ENCODE data around the gene ATL2.
"Not testable (repeated sequence)": the region's sequence is repeated elsewhere in the genome, so short reads cannot be mapped to it uniquely, and the experiment has no call there.

ATL2 gene

DNA sequence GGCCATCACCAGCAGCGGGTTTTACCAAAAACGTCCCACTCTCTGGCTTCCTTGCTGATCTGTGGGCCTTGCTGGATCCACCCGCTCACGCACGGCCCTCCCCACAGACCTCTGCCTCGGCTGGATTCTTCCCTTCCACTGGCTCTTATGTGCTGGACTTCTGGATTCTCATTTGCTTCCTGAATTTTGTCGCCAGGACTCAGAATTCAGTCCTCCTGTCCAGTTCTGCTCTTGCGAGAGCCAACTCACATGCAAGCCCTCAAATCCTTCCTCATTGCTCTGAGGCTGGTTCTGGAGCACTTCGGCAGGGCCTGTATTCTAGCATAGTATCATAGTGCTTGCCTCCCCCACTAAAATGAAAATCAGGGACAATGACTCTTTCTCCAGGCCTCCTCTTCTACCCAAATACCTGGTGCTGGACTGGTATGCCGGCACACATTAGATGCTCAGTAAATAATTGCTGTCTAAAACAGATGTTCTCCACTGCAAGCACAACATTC, 115.5 kb downstream of the ATL2 start:
- Histone ChIP-seq H3K9me3 (ENCODE audit: control extremely low read depth in 1 of 5, control insufficient read depth in 4 of 5, insufficient read depth in 2 of 5, low read depth in 1 of 5, low read length in 4 of 5) (no peaks in the 10 kb centered on the region), H3K27ac (ENCODE audit: insufficient read depth in 1 of 2, low read depth in 1 of 2, low read length in 2 of 2, poor library complexity in 1 of 2, severe bottlenecking in 2 of 2) (no peak overlapping the region), H3K27me3 (replicated peaks in 2 of 5; ENCODE audit: control insufficient read depth in 4 of 5, insufficient read depth in 5 of 5, low read length in 4 of 5) (peaks cover 0 to 4% (median 0%) of the 10 kb centered on the region in 5 experiments), H3K4me1 (ENCODE audit: control extremely low read depth in 1 of 4, control insufficient read depth in 4 of 4, insufficient read depth in 4 of 4, low read length in 3 of 4) (no peaks in the 10 kb centered on the region), H3K4me3 (ENCODE audit: control insufficient read depth in 1 of 7, extremely low read depth in 1 of 7, insufficient read depth in 4 of 7, low read depth in 2 of 7, low read length in 6 of 7) (no peak overlapping the region), H3K36me3 (ENCODE audit: control insufficient read depth in 4 of 4, insufficient read depth in 4 of 4, low read length in 3 of 4) (no peaks in the 10 kb centered on the region)
- ChIA-PET CTCF (no interaction called here), POLR2A (no interaction called here)
- no peak for DNase-seq
- WGBS (ENCODE audit: insufficient coverage) = 91% methylated on average over 10 of the region's 10 CpGs

DNA sequence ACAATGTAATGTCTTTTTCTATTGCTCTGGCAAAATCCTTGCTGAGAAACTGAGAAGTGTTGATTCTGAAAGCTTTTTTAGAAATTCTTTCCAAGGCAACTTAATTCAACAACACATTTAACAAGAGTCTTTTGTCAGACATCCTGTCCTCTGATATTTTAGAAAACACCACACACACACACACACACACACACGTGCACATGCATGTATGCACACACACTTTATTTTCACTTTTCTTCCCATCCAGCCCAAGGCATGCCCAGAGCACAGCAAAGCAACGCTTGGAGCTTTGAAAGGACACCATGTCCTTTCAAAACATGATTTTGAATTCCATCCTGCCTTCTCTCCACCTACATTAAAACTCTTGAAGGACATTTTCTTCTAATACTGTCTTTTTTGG, 116.1 kb downstream of the ATL2 start:
- H3K27me3 ChIP-seq (replicated peaks in 2 of 5; ENCODE audit: control insufficient read depth in 4 of 5, insufficient read depth in 5 of 5, low read length in 4 of 5) = peaks cover 0 to 4% (median 0%) of the 10 kb centered on the region in 5 experiments
- DNase-seq = no peak
- no peaks in the 10 kb centered on the region for H3K36me3 ChIP-seq (ENCODE audit: control insufficient read depth in 4 of 4, insufficient read depth in 4 of 4, low read length in 3 of 4)
- WGBS (ENCODE audit: insufficient coverage) = 100% methylated on average over 1 of the region's 2 CpGs
- no peaks in the 10 kb centered on the region for H3K9me3 ChIP-seq (ENCODE audit: control extremely low read depth in 1 of 5, control insufficient read depth in 4 of 5, insufficient read depth in 2 of 5, low read depth in 1 of 5, low read length in 4 of 5)
- no peak overlapping the region for H3K27ac ChIP-seq (ENCODE audit: insufficient read depth in 1 of 2, low read depth in 1 of 2, low read length in 2 of 2, poor library complexity in 1 of 2, severe bottlenecking in 2 of 2)
- no peak overlapping the region for H3K4me3 ChIP-seq (ENCODE audit: control insufficient read depth in 1 of 7, extremely low read depth in 1 of 7, insufficient read depth in 4 of 7, low read depth in 2 of 7, low read length in 6 of 7)
- no peaks in the 10 kb centered on the region for H3K4me1 ChIP-seq (ENCODE audit: control extremely low read depth in 1 of 4, control insufficient read depth in 4 of 4, insufficient read depth in 4 of 4, low read length in 3 of 4)
- ChIA-PET POLR2A (no interaction called here), CTCF (interaction anchor here (0.6 kb wide), 1 partner anchor 13 kb away, joined by 3 read pairs; no protein-coding TSS in a partner anchor)

DNA sequence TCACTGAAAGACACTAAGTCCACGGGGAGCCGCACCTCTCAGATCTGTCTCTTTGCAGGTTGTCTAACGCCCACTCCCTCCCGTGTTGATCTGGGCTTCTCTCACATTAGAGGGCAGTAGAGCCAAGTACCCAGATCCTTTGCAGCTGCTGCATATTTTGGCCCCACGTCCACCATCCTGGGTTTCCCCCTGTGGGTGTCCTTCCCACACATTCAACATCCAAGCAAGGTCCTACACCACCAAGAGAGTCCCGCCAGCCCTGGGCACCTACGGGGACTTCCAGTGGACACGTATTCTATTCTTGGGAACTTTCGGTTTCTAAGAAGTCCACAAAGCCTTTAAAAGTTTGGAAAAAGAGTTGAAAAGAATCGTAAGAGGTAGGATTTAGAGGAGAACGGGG, 116.6 kb downstream of the ATL2 start:
- no peak for DNase-seq
- H3K4me1 ChIP-seq (ENCODE audit: control extremely low read depth in 1 of 4, control insufficient read depth in 4 of 4, insufficient read depth in 4 of 4, low read length in 3 of 4) = no peaks in the 10 kb centered on the region
- 91% methylated on average over 9 of the region's 11 CpGs for WGBS (ENCODE audit: insufficient coverage)
- POLR2A ChIA-PET = no interaction called here
- H3K9me3 ChIP-seq (ENCODE audit: control extremely low read depth in 1 of 5, control insufficient read depth in 4 of 5, insufficient read depth in 2 of 5, low read depth in 1 of 5, low read length in 4 of 5) = no peaks in the 10 kb centered on the region
- no peak overlapping the region for H3K4me3 ChIP-seq (ENCODE audit: control insufficient read depth in 1 of 7, extremely low read depth in 1 of 7, insufficient read depth in 4 of 7, low read depth in 2 of 7, low read length in 6 of 7)
- no peaks in the 10 kb centered on the region for H3K36me3 ChIP-seq (ENCODE audit: control insufficient read depth in 4 of 4, insufficient read depth in 4 of 4, low read length in 3 of 4)
- no peak overlapping the region for H3K27ac ChIP-seq (ENCODE audit: insufficient read depth in 1 of 2, low read depth in 1 of 2, low read length in 2 of 2, poor library complexity in 1 of 2, severe bottlenecking in 2 of 2)
- CTCF ChIA-PET = interaction anchor here (0.6 kb wide), 1 partner anchor 12 kb away, joined by 3 read pairs; no protein-coding TSS in a partner anchor
- H3K27me3 ChIP-seq (replicated peaks in 2 of 5; ENCODE audit: control insufficient read depth in 4 of 5, insufficient read depth in 5 of 5, low read length in 4 of 5) = peaks cover 0 to 4% (median 0%) of the 10 kb centered on the region in 5 experiments

DNA sequence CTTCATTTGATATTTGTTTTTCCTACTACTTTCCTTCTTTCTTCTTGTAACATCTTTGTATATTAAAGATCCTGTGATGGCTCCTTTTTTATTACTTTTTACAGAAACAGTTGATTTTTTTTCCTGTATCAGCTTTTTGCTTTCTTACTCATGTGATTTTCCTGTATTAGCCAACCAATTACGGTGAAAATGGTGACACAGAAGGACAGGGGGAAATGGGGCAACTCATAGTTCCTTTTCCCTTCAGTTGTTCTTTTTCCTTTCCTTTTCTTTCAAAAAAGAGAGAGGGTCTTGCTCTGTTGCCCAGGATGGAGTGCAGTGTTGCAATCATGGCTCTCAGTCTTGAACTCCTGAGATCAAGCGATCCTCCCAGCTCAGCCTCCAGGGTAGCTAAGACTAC, 117.8 kb downstream of the ATL2 start:
- H3K4me3 ChIP-seq (ENCODE audit: control insufficient read depth in 1 of 7, extremely low read depth in 1 of 7, insufficient read depth in 4 of 7, low read depth in 2 of 7, low read length in 6 of 7) = no peak overlapping the region
- WGBS (ENCODE audit: insufficient coverage) = 100% methylated on average over 1 of the region's 2 CpGs
- H3K4me1 ChIP-seq (ENCODE audit: control extremely low read depth in 1 of 4, control insufficient read depth in 4 of 4, insufficient read depth in 4 of 4, low read length in 3 of 4) = no peaks in the 10 kb centered on the region
- no peaks in the 10 kb centered on the region for H3K9me3 ChIP-seq (ENCODE audit: control extremely low read depth in 1 of 5, control insufficient read depth in 4 of 5, insufficient read depth in 2 of 5, low read depth in 1 of 5, low read length in 4 of 5)
- H3K27ac ChIP-seq (ENCODE audit: insufficient read depth in 1 of 2, low read depth in 1 of 2, low read length in 2 of 2, poor library complexity in 1 of 2, severe bottlenecking in 2 of 2) = no peak overlapping the region
- DNase-seq = no peak
- POLR2A ChIA-PET = no interaction called here
- no peaks in the 10 kb centered on the region for H3K36me3 ChIP-seq (ENCODE audit: control insufficient read depth in 4 of 4, insufficient read depth in 4 of 4, low read length in 3 of 4)
- H3K27me3 ChIP-seq (replicated peaks in 2 of 5; ENCODE audit: control insufficient read depth in 4 of 5, insufficient read depth in 5 of 5, low read length in 4 of 5) = peaks cover 0 to 4% (median 0%) of the 10 kb centered on the region in 5 experiments
- CTCF ChIA-PET = no interaction called here

DNA sequence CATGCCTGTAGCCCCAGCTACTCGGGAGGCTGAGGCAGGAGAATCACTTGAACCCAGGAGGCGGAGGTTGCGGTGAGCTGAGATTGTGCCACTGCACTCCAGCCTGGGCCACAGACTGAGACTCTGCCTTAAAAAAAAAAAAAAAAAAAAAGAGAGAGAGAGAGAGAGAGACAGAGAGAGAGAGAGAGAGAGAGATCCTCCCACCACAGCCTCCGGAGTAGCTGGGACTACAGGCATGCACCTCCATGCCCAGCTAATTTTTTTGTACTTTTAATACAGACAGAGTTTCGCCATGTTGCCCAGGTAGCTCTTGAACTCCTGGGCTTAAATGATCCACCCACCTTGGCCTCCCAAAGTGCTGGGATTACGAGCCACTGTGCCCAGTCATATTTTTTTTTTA, 119.4 kb downstream of the ATL2 start:
- CTCF ChIA-PET = interaction anchor here (0.6 kb wide), 1 partner anchor 250 kb away, joined by 3 read pairs; no protein-coding TSS in a partner anchor
- DNase-seq; POLR2A ChIA-PET; H3K27me3 ChIP-seq (replicated peaks in 2 of 5; ENCODE audit: control insufficient read depth in 4 of 5, insufficient read depth in 5 of 5, low read length in 4 of 5); H3K9me3 ChIP-seq (ENCODE audit: control extremely low read depth in 1 of 5, control insufficient read depth in 4 of 5, insufficient read depth in 2 of 5, low read depth in 1 of 5, low read length in 4 of 5); H3K4me1 ChIP-seq (ENCODE audit: control extremely low read depth in 1 of 4, control insufficient read depth in 4 of 4, insufficient read depth in 4 of 4, low read length in 3 of 4); H3K27ac ChIP-seq (ENCODE audit: insufficient read depth in 1 of 2, low read depth in 1 of 2, low read length in 2 of 2, poor library complexity in 1 of 2, severe bottlenecking in 2 of 2); H3K36me3 ChIP-seq (ENCODE audit: control insufficient read depth in 4 of 4, insufficient read depth in 4 of 4, low read length in 3 of 4); H3K4me3 ChIP-seq (ENCODE audit: control insufficient read depth in 1 of 7, extremely low read depth in 1 of 7, insufficient read depth in 4 of 7, low read depth in 2 of 7, low read length in 6 of 7): not testable (repeated sequence)
- WGBS (ENCODE audit: insufficient coverage) = 100% methylated on average over 5 of the region's 6 CpGs

DNA sequence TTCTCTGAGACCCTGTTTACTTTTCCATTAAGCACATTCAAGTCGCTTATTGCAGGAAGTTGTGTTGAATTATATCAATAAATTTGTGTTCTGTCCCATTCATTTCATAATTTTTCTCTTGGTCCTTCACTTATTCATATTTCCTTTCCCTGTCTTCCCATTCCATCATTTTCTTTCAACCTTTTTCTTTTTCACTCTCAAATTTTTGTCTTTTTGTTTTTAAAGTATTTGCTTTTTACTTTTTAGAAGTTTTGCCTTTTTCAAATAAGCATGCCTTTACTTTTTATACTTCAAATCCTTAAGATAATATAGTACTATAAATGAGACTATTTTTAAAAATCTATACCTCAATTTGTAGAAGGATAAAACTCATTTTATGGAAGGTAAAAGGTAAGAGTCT, 120.5 kb downstream of the ATL2 start:
- CTCF ChIA-PET = no interaction called here
- no peak for DNase-seq
- WGBS (ENCODE audit: insufficient coverage) = no CpG with 5 or more reads among the region's 1 CpG
- peaks cover 0 to 3% (median 0%) of the 10 kb centered on the region in 5 experiments for H3K27me3 ChIP-seq (replicated peaks in 2 of 5; ENCODE audit: control insufficient read depth in 4 of 5, insufficient read depth in 5 of 5, low read length in 4 of 5)
- no peaks in the 10 kb centered on the region for H3K36me3 ChIP-seq (ENCODE audit: control insufficient read depth in 4 of 4, insufficient read depth in 4 of 4, low read length in 3 of 4)
- H3K27ac ChIP-seq (ENCODE audit: insufficient read depth in 1 of 2, low read depth in 1 of 2, low read length in 2 of 2, poor library complexity in 1 of 2, severe bottlenecking in 2 of 2) = no peak overlapping the region
- POLR2A ChIA-PET = no interaction called here
- no peaks in the 10 kb centered on the region for H3K4me1 ChIP-seq (ENCODE audit: control extremely low read depth in 1 of 4, control insufficient read depth in 4 of 4, insufficient read depth in 4 of 4, low read length in 3 of 4)
- H3K9me3 ChIP-seq (ENCODE audit: control extremely low read depth in 1 of 5, control insufficient read depth in 4 of 5, insufficient read depth in 2 of 5, low read depth in 1 of 5, low read length in 4 of 5) = no peaks in the 10 kb centered on the region
- H3K4me3 ChIP-seq (ENCODE audit: control insufficient read depth in 1 of 7, extremely low read depth in 1 of 7, insufficient read depth in 4 of 7, low read depth in 2 of 7, low read length in 6 of 7) = no peak overlapping the region

DNA sequence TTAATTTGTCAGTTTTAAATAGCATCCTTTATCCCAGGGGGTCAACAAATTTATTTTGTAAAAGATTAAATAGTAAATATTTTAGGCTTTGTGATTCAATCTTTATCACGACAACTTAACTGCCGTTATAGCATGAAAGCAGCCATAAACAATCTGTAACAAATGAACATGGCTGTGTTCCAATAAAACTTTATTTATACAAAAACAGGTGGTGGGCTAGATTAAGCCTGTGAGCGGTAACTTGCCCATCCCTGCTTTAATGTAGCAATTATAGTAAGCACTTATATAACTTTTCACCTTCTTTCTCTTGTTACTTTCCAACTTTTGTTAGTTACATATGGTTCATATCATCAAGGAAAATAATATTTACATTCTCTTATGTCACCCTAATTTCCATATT, 121.9 kb downstream of the ATL2 start:
- no peak overlapping the region for H3K4me3 ChIP-seq (ENCODE audit: control insufficient read depth in 1 of 7, extremely low read depth in 1 of 7, insufficient read depth in 4 of 7, low read depth in 2 of 7, low read length in 6 of 7)
- ChIA-PET POLR2A (no interaction called here), CTCF (no interaction called here)
- no peaks in the 10 kb centered on the region for H3K4me1 ChIP-seq (ENCODE audit: control extremely low read depth in 1 of 4, control insufficient read depth in 4 of 4, insufficient read depth in 4 of 4, low read length in 3 of 4)
- H3K27ac ChIP-seq (ENCODE audit: insufficient read depth in 1 of 2, low read depth in 1 of 2, low read length in 2 of 2, poor library complexity in 1 of 2, severe bottlenecking in 2 of 2) = no peak overlapping the region
- DNase-seq = no peak
- WGBS (ENCODE audit: insufficient coverage) = no CpG with 5 or more reads among the region's 3 CpGs
- H3K36me3 ChIP-seq (ENCODE audit: control insufficient read depth in 4 of 4, insufficient read depth in 4 of 4, low read length in 3 of 4) = no peaks in the 10 kb centered on the region
- no peaks in the 10 kb centered on the region for H3K27me3 ChIP-seq (replicated peaks in 2 of 5; ENCODE audit: control insufficient read depth in 4 of 5, insufficient read depth in 5 of 5, low read length in 4 of 5)
- no peaks in the 10 kb centered on the region for H3K9me3 ChIP-seq (ENCODE audit: control extremely low read depth in 1 of 5, control insufficient read depth in 4 of 5, insufficient read depth in 2 of 5, low read depth in 1 of 5, low read length in 4 of 5)

Data from common myeloid progenitor, CD34-positive (primary cell).